AG04449 (cell line): Measurements from ENCODE around the gene EGFL6.

Experiments used
- CTCF ChIA-PET: fragments of 350-600 bp; formaldehyde crosslinking; extraction: SDS; loops from one replicate; lab custom pipeline; 2021; ENCODE audit warnings: antibody characterized with exemption; lab: Yijun Ruan, JAX
- POLR2A ChIA-PET: fragments of 400-600, 350-600 bp; formaldehyde crosslinking; extraction: SDS; loops from one replicate; lab custom pipeline; 2020; ENCODE audit warnings: antibody characterized with exemption, inconsistent platforms; lab: Yijun Ruan, JAX
- DNase-seq: peaks from one replicate; pipeline ENCODE4 v3.0.0-alpha.2; 2010; ENCODE audit warnings: low read depth, low spot score
- H3K4me3 ChIP-seq: 2 replicates; pipeline ENCODE4 v1.5.1; 2011; ENCODE audit warnings: low read depth, mild to moderate bottlenecking, control low read depth, low read length
- TF ChIP-seq, protein P1 (sequence below): IDR thresholded peaks from one replicate; pipeline ENCODE4 v1.5.1; 2011; ENCODE audit warnings: mild to moderate bottlenecking, moderate library complexity, low read length, control low read depth, inconsistent platforms; ENCODE audit not compliant: insufficient read depth; ENCODE audit errors: missing control alignments

EGFL6 gene

GRCh38 chrX:13569479-13570260, at the start of gene EGFL6:
EGFL6 (plus strand) TSS chrX:13569601; CDS start chrX:13569862, 261 bp downstream.
- ChIA-PET CTCF (no interaction called here), POLR2A (no interaction called here)
- DNase-seq = no peak

GRCh38 chrX:13520351-13520750, 49.0 kb upstream of the EGFL6 start:
- POLR2A ChIA-PET = no interaction called here
- CTCF ChIA-PET = interaction anchor here (2.0 kb wide), 1 partner anchor 14 kb away, joined by 5 read pairs; no protein-coding TSS in a partner anchor
- no peak overlapping the region for H3K4me3 ChIP-seq
- no peak for DNase-seq
- TF ChIP-seq, protein P1, sequence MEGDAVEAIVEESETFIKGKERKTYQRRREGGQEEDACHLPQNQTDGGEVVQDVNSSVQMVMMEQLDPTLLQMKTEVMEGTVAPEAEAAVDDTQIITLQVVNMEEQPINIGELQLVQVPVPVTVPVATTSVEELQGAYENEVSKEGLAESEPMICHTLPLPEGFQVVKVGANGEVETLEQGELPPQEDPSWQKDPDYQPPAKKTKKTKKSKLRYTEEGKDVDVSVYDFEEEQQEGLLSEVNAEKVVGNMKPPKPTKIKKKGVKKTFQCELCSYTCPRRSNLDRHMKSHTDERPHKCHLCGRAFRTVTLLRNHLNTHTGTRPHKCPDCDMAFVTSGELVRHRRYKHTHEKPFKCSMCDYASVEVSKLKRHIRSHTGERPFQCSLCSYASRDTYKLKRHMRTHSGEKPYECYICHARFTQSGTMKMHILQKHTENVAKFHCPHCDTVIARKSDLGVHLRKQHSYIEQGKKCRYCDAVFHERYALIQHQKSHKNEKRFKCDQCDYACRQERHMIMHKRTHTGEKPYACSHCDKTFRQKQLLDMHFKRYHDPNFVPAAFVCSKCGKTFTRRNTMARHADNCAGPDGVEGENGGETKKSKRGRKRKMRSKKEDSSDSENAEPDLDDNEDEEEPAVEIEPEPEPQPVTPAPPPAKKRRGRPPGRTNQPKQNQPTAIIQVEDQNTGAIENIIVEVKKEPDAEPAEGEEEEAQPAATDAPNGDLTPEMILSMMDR = no peak

More at GRCh38 chrX:13569479-13570260, at the start of gene EGFL6:
- TF ChIP-seq, protein P1 = no peak
- H3K4me3 ChIP-seq = no peak within 1 kb of the TSS

DNA sequence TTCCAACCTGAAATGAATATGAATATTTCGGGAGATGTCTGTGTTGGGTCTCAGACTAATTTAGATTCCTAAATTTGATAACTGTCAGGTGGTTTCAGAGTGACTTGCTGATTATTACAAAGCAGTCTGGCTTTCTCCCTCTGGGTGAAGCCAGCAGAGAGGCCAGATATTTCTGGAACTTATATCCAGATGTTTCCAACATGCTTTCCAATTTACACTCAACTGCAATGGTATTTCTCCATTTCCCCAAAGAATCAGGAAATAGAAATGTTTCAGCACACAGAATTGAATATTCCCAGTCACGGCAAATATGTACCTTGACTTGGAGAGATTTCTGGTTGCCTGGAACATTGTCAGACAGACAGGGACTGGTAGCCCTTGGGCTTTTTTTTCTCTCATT, 48.5 kb upstream of the EGFL6 start:
- DNase-seq = no peak
- H3K4me3 ChIP-seq = no peak overlapping the region
- TF ChIP-seq, protein P1 = no peak
- ChIA-PET CTCF (interaction anchor here (2.0 kb wide), 1 partner anchor 14 kb away, joined by 5 read pairs; no protein-coding TSS in a partner anchor), POLR2A (no interaction called here)

- no peak overlapping the region for H3K4me3 ChIP-seq
- ChIA-PET POLR2A (no interaction called here), CTCF (interaction anchor here (1.1 to 1.5 kb wide), 2 partner anchors 16 to 128 kb away, joined by 3 read pairs; no protein-coding TSS in a partner anchor)
- no peak for DNase-seq
- TF ChIP-seq, protein P1 = no peak
Observed at GRCh38 chrX:13522811-13523210, 46.6 kb upstream of the EGFL6 start.

DNA sequence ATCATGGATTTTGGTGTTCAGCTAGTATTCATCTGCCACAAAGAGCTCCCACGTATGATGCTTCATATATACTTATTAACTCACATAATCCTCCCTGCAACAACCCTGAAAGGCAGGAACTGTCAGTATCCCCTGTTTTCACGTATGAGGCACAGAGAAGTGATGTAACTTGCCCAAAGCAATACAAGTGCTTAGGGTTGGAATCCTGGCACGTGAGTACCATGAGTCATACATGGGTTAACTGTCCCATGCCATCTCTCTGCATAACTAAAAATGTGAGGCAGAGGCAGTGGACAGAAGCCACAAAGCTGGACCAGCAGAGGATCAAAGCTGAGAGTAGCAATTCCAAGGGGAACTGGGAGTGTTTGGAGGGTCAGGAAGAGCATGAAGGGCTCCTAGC, 35.7 kb upstream of the EGFL6 start:
- ChIA-PET CTCF (interaction anchor here (0.6 to 1.3 kb wide), 2 partner anchors 112 to 218 kb away, joined by 3 read pairs; no protein-coding TSS in a partner anchor), POLR2A (no interaction called here)
- H3K4me3 ChIP-seq = no peak overlapping the region
- DNase-seq = no peak
- TF ChIP-seq, protein P1 = no peak

DNA sequence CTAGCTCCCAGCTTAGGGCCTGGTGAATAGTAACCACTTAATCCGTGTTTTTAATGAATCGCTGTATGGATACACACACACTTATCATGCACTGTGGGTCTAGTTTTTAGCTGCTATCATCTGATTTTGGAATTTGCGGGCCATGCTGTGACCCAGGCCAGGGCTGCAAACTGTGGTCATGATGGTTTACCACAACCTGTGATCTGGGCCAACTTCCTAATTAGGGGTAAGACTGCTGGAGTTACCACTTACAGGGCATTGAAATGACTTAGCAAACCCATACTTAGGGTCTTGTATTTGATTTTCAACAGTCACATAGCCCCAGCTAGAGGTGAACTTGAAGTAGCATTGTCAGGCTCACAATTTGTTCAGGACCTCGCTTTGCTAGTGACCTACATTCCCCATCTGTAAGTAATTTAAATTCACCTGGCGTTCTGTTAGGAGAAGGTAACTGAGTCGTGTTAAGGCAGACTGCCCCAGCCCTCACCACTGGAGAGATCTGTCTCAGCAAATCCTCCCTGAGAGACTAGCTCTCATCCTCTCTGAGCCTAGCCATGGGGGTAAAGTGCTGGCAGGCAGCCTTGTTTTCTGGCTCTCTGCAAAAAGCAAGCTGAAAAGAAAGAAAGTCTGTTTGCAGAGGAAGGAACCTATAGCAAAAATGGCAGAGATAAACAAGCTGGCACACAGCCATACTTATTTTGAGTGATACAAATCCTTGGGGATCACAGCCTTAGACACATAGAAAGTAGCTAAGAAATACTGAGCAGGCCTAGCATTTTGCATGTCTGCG, 33.8 kb upstream of the EGFL6 start:
- POLR2A ChIA-PET = no interaction called here
- no peak for DNase-seq
- TF ChIP-seq, protein P1 = no peak
- no peak overlapping the region for H3K4me3 ChIP-seq
- CTCF ChIA-PET = no interaction called here
